ENCODE results near the gene LRRC8B.
"Not testable (repeated sequence)": the region's sequence is repeated elsewhere in the genome, so short reads cannot be mapped to it uniquely, and the experiment has no call there.

DNA sequence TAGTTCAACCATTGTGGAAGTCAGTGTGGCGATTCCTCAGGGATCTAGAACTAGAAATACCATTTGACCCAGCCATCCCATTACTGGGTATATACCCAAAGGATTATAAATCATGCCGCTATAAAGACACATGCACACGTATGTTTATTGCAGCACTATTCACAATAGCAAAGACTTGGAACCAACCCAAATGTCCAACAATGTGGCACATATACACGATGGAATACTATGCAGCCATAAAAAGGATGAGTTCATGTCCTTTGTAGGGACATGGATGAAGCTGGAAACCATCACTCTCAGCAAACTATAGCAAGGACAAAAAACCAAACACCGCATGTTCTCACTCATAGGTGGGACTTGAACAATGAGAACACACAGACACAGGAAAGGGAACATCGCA, 2.7 kb upstream of the LRRC8B start:
- TF ChIP-seq, protein P1, sequence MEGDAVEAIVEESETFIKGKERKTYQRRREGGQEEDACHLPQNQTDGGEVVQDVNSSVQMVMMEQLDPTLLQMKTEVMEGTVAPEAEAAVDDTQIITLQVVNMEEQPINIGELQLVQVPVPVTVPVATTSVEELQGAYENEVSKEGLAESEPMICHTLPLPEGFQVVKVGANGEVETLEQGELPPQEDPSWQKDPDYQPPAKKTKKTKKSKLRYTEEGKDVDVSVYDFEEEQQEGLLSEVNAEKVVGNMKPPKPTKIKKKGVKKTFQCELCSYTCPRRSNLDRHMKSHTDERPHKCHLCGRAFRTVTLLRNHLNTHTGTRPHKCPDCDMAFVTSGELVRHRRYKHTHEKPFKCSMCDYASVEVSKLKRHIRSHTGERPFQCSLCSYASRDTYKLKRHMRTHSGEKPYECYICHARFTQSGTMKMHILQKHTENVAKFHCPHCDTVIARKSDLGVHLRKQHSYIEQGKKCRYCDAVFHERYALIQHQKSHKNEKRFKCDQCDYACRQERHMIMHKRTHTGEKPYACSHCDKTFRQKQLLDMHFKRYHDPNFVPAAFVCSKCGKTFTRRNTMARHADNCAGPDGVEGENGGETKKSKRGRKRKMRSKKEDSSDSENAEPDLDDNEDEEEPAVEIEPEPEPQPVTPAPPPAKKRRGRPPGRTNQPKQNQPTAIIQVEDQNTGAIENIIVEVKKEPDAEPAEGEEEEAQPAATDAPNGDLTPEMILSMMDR (IDR thresholded peaks at IDR 0.05) = not testable (repeated sequence)
- not testable (repeated sequence) for TF ChIP-seq POLR2A (IDR thresholded peaks at IDR 0.05)
